SK-N-SH (cell line): Measurements from ENCODE around the gene SYNM. TPM values are rescaled to one million over a fixed set of nuclear protein-coding genes. Genes with fewer than 3 reads are reported as not detected.

Experiments
- CTCF ChIA-PET: fragments of 300-600, 350-600 bp; formaldehyde crosslinking; extraction: SDS; loops from one replicate; lab custom pipeline; 2021; lab: Yijun Ruan, JAX
- POLR2A ChIA-PET: fragments of 350-600 bp; sonication (Branson Sonifier 250); formaldehyde crosslinking; extraction: SDS; loops from one replicate; lab custom pipeline; 2020; ENCODE audit warnings: antibody characterized with exemption, inconsistent platforms; lab: Yijun Ruan, JAX
- DNase-seq: peaks from one replicate; pipeline ENCODE4 v3.0.0; 2012
- H2AFZ ChIP-seq: fragments of 200-600 bp; sonication (generic); 2 replicates; pipeline ENCODE4 v1.8.1; 2016; ENCODE audit warnings: antibody characterized with exemption, mild to moderate bottlenecking, low read depth
- H3F3A ChIP-seq: fragments of 200-600 bp; sonication (generic); replicated peaks from 2 replicates; pipeline ENCODE3; 2016; ENCODE audit warnings: antibody characterized with exemption, mild to moderate bottlenecking; ENCODE audit not compliant: insufficient read depth
- H3K27ac ChIP-seq, 2 experiments: fragments of 200-500 bp in 1 of 2; fragments of 200-600 bp in 1 of 2; sonication (Bioruptor generic) in 1 of 2; sonication (generic), shearing (Covaris generic) in 1 of 2; 2 replicates each; pipeline versions ENCODE4 v1.5.1 to v1.6.1; 2014 to 2016; ENCODE audit warnings: low read depth in 2 of 2, inconsistent platforms in 1 of 2, low read length in 1 of 2, mild to moderate bottlenecking in 1 of 2, mixed read lengths in 1 of 2
- H3K27me3 ChIP-seq: fragments of 200-600 bp; sonication (generic), shearing (Covaris generic); 2 replicates; pipeline ENCODE4 v1.6.1; 2016; ENCODE audit warnings: mixed run types; ENCODE audit not compliant: insufficient read depth
- H3K36me3 ChIP-seq, 2 experiments: fragments of 200-500 bp in 1 of 2; fragments of 200-600 bp in 1 of 2; sonication (Bioruptor generic) in 1 of 2; sonication (generic) in 1 of 2; replicated peaks in 1 of 2; 2 replicates each; pipeline versions ENCODE3 to v1.5.1; 2014 to 2016; ENCODE audit warnings: low read length in 1 of 2, mild to moderate bottlenecking in 1 of 2; ENCODE audit not compliant: insufficient read depth in 2 of 2, control insufficient read depth in 1 of 2
- H3K4me1 ChIP-seq, 2 experiments: fragments of 200-500 bp in 1 of 2; fragments of 200-600 bp in 1 of 2; sonication (Bioruptor generic) in 1 of 2; sonication (generic), shearing (Covaris generic) in 1 of 2; 2 replicates each; pipeline versions ENCODE4 v1.5.1 to v1.6.1; 2014 to 2016; ENCODE audit warnings: low read depth in 1 of 2, low read length in 1 of 2, mixed run types in 1 of 2; ENCODE audit not compliant: insufficient read depth in 2 of 2, control insufficient read depth in 1 of 2
- H3K4me2 ChIP-seq: fragments of 200-600 bp; sonication (generic), shearing (Covaris generic); 2 replicates; pipeline ENCODE4 v1.6.1; 2017; ENCODE audit warnings: mixed run types
- H3K4me3 ChIP-seq, 2 experiments: fragments of 200-500 bp in 1 of 2; fragments of 200-600 bp in 1 of 2; sonication (Bioruptor generic) in 1 of 2; sonication (generic), shearing (Covaris generic) in 1 of 2; 2 replicates each; pipeline versions ENCODE4 v1.5.1 to v1.8.1; 2014 to 2016; ENCODE audit warnings: low read depth in 2 of 2, inconsistent platforms in 1 of 2, low read length in 1 of 2, mild to moderate bottlenecking in 1 of 2, mixed read lengths in 1 of 2, moderate library complexity in 1 of 2
- H3K79me2 ChIP-seq: fragments of 200-600 bp; sonication (generic); 2 replicates; pipeline ENCODE4 v1.8.1; 2017; ENCODE audit warnings: mild to moderate bottlenecking; ENCODE audit not compliant: insufficient read depth
- H3K9ac ChIP-seq: fragments of 200-600 bp; sonication (generic); 2 replicates; pipeline ENCODE4 v1.6.1; 2017; ENCODE audit warnings: mixed run types
- H3K9me2 ChIP-seq: fragments of 200-600 bp; sonication (generic); 2 replicates; pipeline ENCODE4 v1.6.1; 2017; ENCODE audit warnings: mixed run types
- H3K9me3 ChIP-seq: fragments of 200-600 bp; sonication (generic); 2 replicates; pipeline ENCODE4 v1.6.1; 2017; ENCODE audit warnings: mixed run types, mild to moderate bottlenecking, moderate library complexity
- H4K20me1 ChIP-seq: fragments of 200-600 bp; sonication (generic); 2 replicates; pipeline ENCODE4 v1.6.1; 2017; ENCODE audit warnings: mild to moderate bottlenecking, mixed run types; ENCODE audit not compliant: insufficient read depth
- EP300 ChIP-seq, 2 experiments: IDR thresholded peaks; 2 replicates each; pipeline versions ENCODE4 v1.4.0 to v1.6.1; 2012; ENCODE audit warnings: borderline replicate concordance in 1 of 2, low read depth in 1 of 2, low read length in 1 of 2
- EZH2phosphoT487 ChIP-seq: fragments of 200-600 bp; sonication (generic); IDR thresholded peaks from 2 replicates; pipeline ENCODE4 v1.6.1; 2017; ENCODE audit warnings: low read depth, mixed run types, mild to moderate bottlenecking, antibody characterized with exemption, moderate library complexity, borderline replicate concordance
- GABPA ChIP-seq: IDR thresholded peaks from 2 replicates; pipeline ENCODE4 v1.4.0; 2012; ENCODE audit warnings: low read depth, mild to moderate bottlenecking
- JUND ChIP-seq: IDR thresholded peaks from 2 replicates; pipeline ENCODE4 v1.4.0; 2012
- MEF2A ChIP-seq: IDR thresholded peaks from 2 replicates; pipeline ENCODE4 v1.4.0; 2012; ENCODE audit warnings: low read depth, borderline replicate concordance
- MXI1 ChIP-seq: IDR thresholded peaks from 2 replicates; pipeline ENCODE4 v1.6.1; 2012; ENCODE audit warnings: mild to moderate bottlenecking, low read depth, low read length, improper control_type of control experiment
- NFIC ChIP-seq: IDR thresholded peaks from 2 replicates; pipeline ENCODE4 v1.4.0; 2012; ENCODE audit warnings: borderline replicate concordance
- NRF1 ChIP-seq: IDR thresholded peaks from 2 replicates; pipeline ENCODE4 v1.6.1; 2012; ENCODE audit warnings: low read depth, mild to moderate bottlenecking, low read length
- RAD21 ChIP-seq: IDR thresholded peaks from 2 replicates; pipeline ENCODE4 v1.6.1; 2012; ENCODE audit warnings: mild to moderate bottlenecking, low read length
- RCOR1 ChIP-seq: fragments of 150-350 bp; IDR thresholded peaks from 2 replicates; pipeline ENCODE4 v1.6.1; 2017; ENCODE audit warnings: antibody characterized with exemption, low read length
- RFX5 ChIP-seq: IDR thresholded peaks from 2 replicates; pipeline ENCODE4 v1.6.1; 2012; ENCODE audit warnings: mild to moderate bottlenecking, improper control_type of control experiment, low read length
- TCF12 ChIP-seq: IDR thresholded peaks from 2 replicates; pipeline ENCODE4 v1.4.0; 2012
- YY1 ChIP-seq: IDR thresholded peaks from 2 replicates; pipeline ENCODE4 v1.4.0; 2012; ENCODE audit warnings: low read depth, mild to moderate bottlenecking
- WGBS: methylation state at CpG from one replicate; pipeline ENCODE4 v1.1.6; 2017; ENCODE audit warnings: low lambda C conversion rate; 5-methylcytosine and 5-hydroxymethylcytosine counted together
- polyA plus RNA-seq, 3 experiments: library from polyadenylated mRNA; depleted of rRNA; stranded (reverse); fragments of >200 nt; gene quantifications; 2 replicates each; pipeline ENCODE4 v1.2.3, GENCODE V29; 2012
- TF ChIP-seq, protein P1 (sequence below): IDR thresholded peaks from 2 replicates; pipeline ENCODE4; 2012
- TF ChIP-seq, protein P2 (sequence below): IDR thresholded peaks from 2 replicates; pipeline ENCODE4 v1.4.0; 2012; ENCODE audit warnings: low read depth, borderline replicate concordance
- TF ChIP-seq, protein P3 (sequence below): fragments of 150-350 bp; IDR thresholded peaks from 2 replicates; pipeline ENCODE4 v1.6.1; 2017; ENCODE audit warnings: antibody characterized with exemption, low read length, low read depth, borderline replicate concordance
- TF ChIP-seq, protein P4 (sequence below): IDR thresholded peaks from 2 replicates; pipeline ENCODE4 v1.6.1; 2012; ENCODE audit warnings: mild to moderate bottlenecking, low read depth, low read length, moderate library complexity
- TF ChIP-seq, protein P5 (sequence below): IDR thresholded peaks from 2 replicates; pipeline ENCODE4 v1.4.0; 2012; ENCODE audit warnings: low read depth

Gene SYNM
- polyA plus RNA-seq, 1 of the 3 experiments (the other 2 are of a cell fraction): 5.0 TPM

DNA sequence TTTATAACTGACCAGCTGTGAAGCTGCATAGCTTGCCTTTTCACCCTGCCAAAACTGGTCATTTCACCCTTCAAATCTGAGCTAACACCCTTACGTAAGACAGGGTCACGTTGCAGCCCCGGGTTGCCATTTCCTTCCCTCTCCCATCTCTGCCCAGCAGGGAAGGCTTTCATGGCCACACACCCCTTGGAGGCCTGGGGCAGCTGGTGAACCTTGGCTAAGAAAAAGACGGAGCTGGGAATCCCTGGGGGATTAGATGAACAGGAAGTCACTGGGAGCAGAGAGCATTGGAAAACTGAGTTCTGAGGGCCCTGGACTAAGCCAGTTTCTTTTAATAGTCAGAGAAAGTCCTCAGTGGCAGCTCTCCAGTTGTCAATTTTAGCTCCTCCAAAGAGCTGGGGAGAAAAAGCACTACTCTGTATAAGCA, 76.7 kb downstream of the SYNM start:
- no peaks in the 10 kb centered on the region for H3K9me2 ChIP-seq
- H3K4me2 ChIP-seq: no peak overlapping the region
- no peak overlapping the region for H2AFZ ChIP-seq
- CTCF ChIA-PET: interaction anchor here (1.0 to 2.0 kb wide), 3 partner anchors 33 to 105 kb away, joined by 3 to 4 read pairs (median 3); partner anchors contain the start of gene SYNM
- no peaks in the 10 kb centered on the region for H3K9me3 ChIP-seq
- peaks cover 6% of the 10 kb centered on the region for H3F3A ChIP-seq
- 79% methylated on average over 4 of the region's 4 CpGs for WGBS
- H3K4me3 ChIP-seq: no peak overlapping the region
- POLR2A ChIA-PET: no interaction called here
- TF ChIP-seq GABPA (no peak), NRF1 (no peak), RAD21 (no peak), YY1 (no peak), RCOR1 (no peak), MEF2A (no peak), NFIC (no peak), EP300 (IDR thresholded peaks at IDR 0.05; ENCODE audit: borderline replicate concordance in 1 of 2, low read depth in 1 of 2, low read length in 1 of 2) (no peak), JUND (no peak), TCF12 (no peak), MXI1 (no peak), RFX5 (no peak), EZH2phosphoT487 (no peak)
- TF ChIP-seq, protein P1, sequence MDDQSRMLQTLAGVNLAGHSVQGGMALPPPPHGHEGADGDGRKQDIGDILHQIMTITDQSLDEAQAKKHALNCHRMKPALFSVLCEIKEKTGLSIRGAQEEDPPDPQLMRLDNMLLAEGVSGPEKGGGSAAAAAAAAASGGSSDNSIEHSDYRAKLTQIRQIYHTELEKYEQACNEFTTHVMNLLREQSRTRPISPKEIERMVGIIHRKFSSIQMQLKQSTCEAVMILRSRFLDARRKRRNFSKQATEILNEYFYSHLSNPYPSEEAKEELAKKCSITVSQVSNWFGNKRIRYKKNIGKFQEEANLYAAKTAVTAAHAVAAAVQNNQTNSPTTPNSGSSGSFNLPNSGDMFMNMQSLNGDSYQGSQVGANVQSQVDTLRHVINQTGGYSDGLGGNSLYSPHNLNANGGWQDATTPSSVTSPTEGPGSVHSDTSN: no peak
- TF ChIP-seq, protein P2, sequence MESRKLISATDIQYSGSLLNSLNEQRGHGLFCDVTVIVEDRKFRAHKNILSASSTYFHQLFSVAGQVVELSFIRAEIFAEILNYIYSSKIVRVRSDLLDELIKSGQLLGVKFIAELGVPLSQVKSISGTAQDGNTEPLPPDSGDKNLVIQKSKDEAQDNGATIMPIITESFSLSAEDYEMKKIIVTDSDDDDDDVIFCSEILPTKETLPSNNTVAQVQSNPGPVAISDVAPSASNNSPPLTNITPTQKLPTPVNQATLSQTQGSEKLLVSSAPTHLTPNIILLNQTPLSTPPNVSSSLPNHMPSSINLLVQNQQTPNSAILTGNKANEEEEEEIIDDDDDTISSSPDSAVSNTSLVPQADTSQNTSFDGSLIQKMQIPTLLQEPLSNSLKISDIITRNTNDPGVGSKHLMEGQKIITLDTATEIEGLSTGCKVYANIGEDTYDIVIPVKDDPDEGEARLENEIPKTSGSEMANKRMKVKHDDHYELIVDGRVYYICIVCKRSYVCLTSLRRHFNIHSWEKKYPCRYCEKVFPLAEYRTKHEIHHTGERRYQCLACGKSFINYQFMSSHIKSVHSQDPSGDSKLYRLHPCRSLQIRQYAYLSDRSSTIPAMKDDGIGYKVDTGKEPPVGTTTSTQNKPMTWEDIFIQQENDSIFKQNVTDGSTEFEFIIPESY: no peak
- TF ChIP-seq, protein P3, sequence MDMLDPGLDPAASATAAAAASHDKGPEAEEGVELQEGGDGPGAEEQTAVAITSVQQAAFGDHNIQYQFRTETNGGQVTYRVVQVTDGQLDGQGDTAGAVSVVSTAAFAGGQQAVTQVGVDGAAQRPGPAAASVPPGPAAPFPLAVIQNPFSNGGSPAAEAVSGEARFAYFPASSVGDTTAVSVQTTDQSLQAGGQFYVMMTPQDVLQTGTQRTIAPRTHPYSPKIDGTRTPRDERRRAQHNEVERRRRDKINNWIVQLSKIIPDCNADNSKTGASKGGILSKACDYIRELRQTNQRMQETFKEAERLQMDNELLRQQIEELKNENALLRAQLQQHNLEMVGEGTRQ: no peak
- TF ChIP-seq, protein P4, sequence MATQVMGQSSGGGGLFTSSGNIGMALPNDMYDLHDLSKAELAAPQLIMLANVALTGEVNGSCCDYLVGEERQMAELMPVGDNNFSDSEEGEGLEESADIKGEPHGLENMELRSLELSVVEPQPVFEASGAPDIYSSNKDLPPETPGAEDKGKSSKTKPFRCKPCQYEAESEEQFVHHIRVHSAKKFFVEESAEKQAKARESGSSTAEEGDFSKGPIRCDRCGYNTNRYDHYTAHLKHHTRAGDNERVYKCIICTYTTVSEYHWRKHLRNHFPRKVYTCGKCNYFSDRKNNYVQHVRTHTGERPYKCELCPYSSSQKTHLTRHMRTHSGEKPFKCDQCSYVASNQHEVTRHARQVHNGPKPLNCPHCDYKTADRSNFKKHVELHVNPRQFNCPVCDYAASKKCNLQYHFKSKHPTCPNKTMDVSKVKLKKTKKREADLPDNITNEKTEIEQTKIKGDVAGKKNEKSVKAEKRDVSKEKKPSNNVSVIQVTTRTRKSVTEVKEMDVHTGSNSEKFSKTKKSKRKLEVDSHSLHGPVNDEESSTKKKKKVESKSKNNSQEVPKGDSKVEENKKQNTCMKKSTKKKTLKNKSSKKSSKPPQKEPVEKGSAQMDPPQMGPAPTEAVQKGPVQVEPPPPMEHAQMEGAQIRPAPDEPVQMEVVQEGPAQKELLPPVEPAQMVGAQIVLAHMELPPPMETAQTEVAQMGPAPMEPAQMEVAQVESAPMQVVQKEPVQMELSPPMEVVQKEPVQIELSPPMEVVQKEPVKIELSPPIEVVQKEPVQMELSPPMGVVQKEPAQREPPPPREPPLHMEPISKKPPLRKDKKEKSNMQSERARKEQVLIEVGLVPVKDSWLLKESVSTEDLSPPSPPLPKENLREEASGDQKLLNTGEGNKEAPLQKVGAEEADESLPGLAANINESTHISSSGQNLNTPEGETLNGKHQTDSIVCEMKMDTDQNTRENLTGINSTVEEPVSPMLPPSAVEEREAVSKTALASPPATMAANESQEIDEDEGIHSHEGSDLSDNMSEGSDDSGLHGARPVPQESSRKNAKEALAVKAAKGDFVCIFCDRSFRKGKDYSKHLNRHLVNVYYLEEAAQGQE: no peak
- TF ChIP-seq, protein P5, sequence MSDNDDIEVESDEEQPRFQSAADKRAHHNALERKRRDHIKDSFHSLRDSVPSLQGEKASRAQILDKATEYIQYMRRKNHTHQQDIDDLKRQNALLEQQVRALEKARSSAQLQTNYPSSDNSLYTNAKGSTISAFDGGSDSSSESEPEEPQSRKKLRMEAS: no peak
- no peak overlapping the region for H3K27ac ChIP-seq
- no peak for DNase-seq
- no peak overlapping the region for H3K9ac ChIP-seq
- no peaks in the 10 kb centered on the region for H3K79me2 ChIP-seq
- H4K20me1 ChIP-seq: no peaks in the 10 kb centered on the region
- H3K4me1 ChIP-seq: peaks cover 9 to 12% of the 10 kb centered on the region in 2 experiments; a peak in 3 of 4 replicates
- H3K27me3 ChIP-seq: no peaks in the 10 kb centered on the region
- H3K36me3 ChIP-seq: no peaks in the 10 kb centered on the region
